Activated naive CD4-positive, alpha-beta T cell treated with anti-CD3 and anti-CD28 coated beads, Interleukin-2, amount 50 U/mL, for 72 hours (primary cell): Measurements from ENCODE around the gene DLX1. TPM values are rescaled to one million over a fixed set of nuclear protein-coding genes. Genes with fewer than 3 reads are reported as not detected.
"Not testable (repeated sequence)": the region's sequence is repeated elsewhere in the genome, so short reads cannot be mapped to it uniquely, and the experiment has no call there.

Experiments
- ATAC-seq, 2 donors: fragments of 150-1000 bp; cut with Tn5 transposase; 2 replicates each; pipeline ENCODE4 v1.10.0; 2021; ENCODE audit warnings: mild to moderate bottlenecking in 2 of 2, moderate library complexity in 2 of 2
- DNase-seq, 2 donors: peaks; one replicate each; pipeline ENCODE4 v3.0.0; 2021 to 2022; ENCODE audit warnings: low spot score in 2 of 2
- H3K27ac Mint-ChIP-seq, 2 donors: one replicate each; pipeline ENCODE4 v1.8.0; 2022; ENCODE audit warnings: mild to moderate bottlenecking in 2 of 2, mixed read lengths in 2 of 2
- H3K36me3 Mint-ChIP-seq, 2 donors: one replicate each; pipeline ENCODE4 v1.8.0; 2022; ENCODE audit warnings: mixed read lengths in 2 of 2
- H3K9me3 Mint-ChIP-seq, 2 donors: one replicate each; pipeline ENCODE4 v1.8.0; 2022; ENCODE audit warnings: mixed read lengths in 2 of 2
- total RNA-seq, 2 donors: library from RNA; stranded (reverse); gene quantifications; one replicate each; pipeline ENCODE4 v1.2.3, GENCODE V29; 2022

The DLX1 gene
- total RNA-seq, 2 donors from 2014 or later = not detected

GRCh38 chr2:172058660-172059059, 26.6 kb upstream of the DLX1 start:
- no peak for ATAC-seq
- Mint-ChIP-seq H3K27ac (no peak overlapping the region), H3K36me3 (peaks cover 0 to 6% of the 10 kb centered on the region in 2 donors), H3K9me3 (no peaks in the 10 kb centered on the region)
- no peak for DNase-seq

GRCh38 chr2:172060118-172060517, 25.2 kb upstream of the DLX1 start:
- DNase-seq, H3K36me3 Mint-ChIP-seq, H3K9me3 Mint-ChIP-seq, H3K27ac Mint-ChIP-seq, ATAC-seq: not testable (repeated sequence)

GRCh38 chr2:172062402-172063004, 22.8 kb upstream of the DLX1 start:
- Mint-ChIP-seq H3K27ac (peak overlapping the region in 1 of 2 donors; percentile 33), H3K36me3 (peaks cover 0 to 13% of the 10 kb centered on the region in 2 donors), H3K9me3 (no peaks in the 10 kb centered on the region)
- no peak for ATAC-seq
- no peak for DNase-seq

- H3K9me3 Mint-ChIP-seq = no peaks in the 10 kb centered on the region
- no peak for ATAC-seq
- peaks cover 0 to 13% of the 10 kb centered on the region in 2 donors for H3K36me3 Mint-ChIP-seq
- DNase-seq = no peak
- H3K27ac Mint-ChIP-seq = no peak overlapping the region
These were observed 21.9 kb upstream of the DLX1 start for GRCh38 chr2:172063446-172063845.

- H3K9me3 Mint-ChIP-seq = no peaks in the 10 kb centered on the region
- DNase-seq (no peak), ATAC-seq (no peak)
- no peak overlapping the region for H3K27ac Mint-ChIP-seq
- H3K36me3 Mint-ChIP-seq = peaks cover 0 to 13% of the 10 kb centered on the region in 2 donors
These were observed 20.2 kb upstream of the DLX1 start for GRCh38 chr2:172065111-172065510.

- ATAC-seq = no peak
These were observed 18.9 kb upstream of the DLX1 start for GRCh38 chr2:172066394-172066886.

GRCh38 chr2:172067905-172068304, 17.4 kb upstream of the DLX1 start:
- H3K9me3 Mint-ChIP-seq, DNase-seq, H3K27ac Mint-ChIP-seq, ATAC-seq: not testable (repeated sequence)
- H3K36me3 Mint-ChIP-seq = peaks cover 0 to 19% of the 10 kb centered on the region in 2 donors

More at GRCh38 chr2:172066394-172066886, 18.9 kb upstream of the DLX1 start:
- Mint-ChIP-seq H3K9me3 (no peaks in the 10 kb centered on the region), H3K27ac (no peak overlapping the region), H3K36me3 (peaks cover 0 to 13% of the 10 kb centered on the region in 2 donors)
- DNase-seq = no peak

GRCh38 chr2:172070936-172071335, 14.4 kb upstream of the DLX1 start:
- DNase-seq (no peak), ATAC-seq (no peak)
- no peaks in the 10 kb centered on the region for H3K9me3 Mint-ChIP-seq
- H3K36me3 Mint-ChIP-seq = peaks cover 0 to 16% of the 10 kb centered on the region in 2 donors
- H3K27ac Mint-ChIP-seq = no peak overlapping the region

- Mint-ChIP-seq H3K27ac (no peak overlapping the region), H3K9me3 (no peaks in the 10 kb centered on the region), H3K36me3 (peaks cover 0 to 8% of the 10 kb centered on the region in 2 donors)
- DNase-seq = no peak
- no peak for ATAC-seq
These were observed 13.0 kb upstream of the DLX1 start for GRCh38 chr2:172072303-172072702.

- H3K36me3 Mint-ChIP-seq = peaks cover 0 to 8% of the 10 kb centered on the region in 2 donors
- no peaks in the 10 kb centered on the region for H3K9me3 Mint-ChIP-seq
- no peak overlapping the region for H3K27ac Mint-ChIP-seq
- DNase-seq = no peak
- ATAC-seq = no peak
These were observed 12.6 kb upstream of the DLX1 start for GRCh38 chr2:172072706-172073105.

- H3K9me3 Mint-ChIP-seq = no peaks in the 10 kb centered on the region
- ATAC-seq = no peak
- H3K27ac Mint-ChIP-seq = no peak overlapping the region
- no peak for DNase-seq
- H3K36me3 Mint-ChIP-seq = peaks cover 0 to 8% of the 10 kb centered on the region in 2 donors
These were observed 11.8 kb upstream of the DLX1 start for GRCh38 chr2:172073518-172073917.

- Mint-ChIP-seq H3K36me3 (peaks cover 0 to 11% of the 10 kb centered on the region in 2 donors), H3K27ac (no peak overlapping the region)
These were observed 11.1 kb upstream of the DLX1 start for GRCh38 chr2:172074254-172074653.

GRCh38 chr2:172079416-172079815, 5.9 kb upstream of the DLX1 start:
- no peaks in the 10 kb centered on the region for H3K9me3 Mint-ChIP-seq
- no peak for DNase-seq
- H3K36me3 Mint-ChIP-seq = peaks cover 19 to 24% of the 10 kb centered on the region in 2 donors
- no peak overlapping the region for H3K27ac Mint-ChIP-seq
- ATAC-seq = no peak

More at GRCh38 chr2:172074254-172074653, 11.1 kb upstream of the DLX1 start:
- no peak for ATAC-seq
- no peaks in the 10 kb centered on the region for H3K9me3 Mint-ChIP-seq
- DNase-seq = no peak

- no peak for ATAC-seq
- Mint-ChIP-seq H3K36me3 (peaks cover 19 to 24% of the 10 kb centered on the region in 2 donors), H3K9me3 (no peaks in the 10 kb centered on the region), H3K27ac (no peak overlapping the region)
- no peak for DNase-seq
These were observed 5.3 kb upstream of the DLX1 start for GRCh38 chr2:172079838-172080640.

- Mint-ChIP-seq H3K9me3 (no peaks in the 10 kb centered on the region), H3K27ac (no peak overlapping the region)
- no peak for DNase-seq
These were observed 4.6 kb upstream of the DLX1 start for GRCh38 chr2:172080641-172081220.

GRCh38 chr2:172081221-172082022, 3.9 kb upstream of the DLX1 start:
- Mint-ChIP-seq H3K9me3 (no peaks in the 10 kb centered on the region), H3K36me3 (peaks cover 19 to 34% of the 10 kb centered on the region in 2 donors), H3K27ac (no peak overlapping the region)
- DNase-seq (no peak), ATAC-seq (no peak)

More at GRCh38 chr2:172080641-172081220, 4.6 kb upstream of the DLX1 start:
- peaks cover 19 to 30% of the 10 kb centered on the region in 2 donors for H3K36me3 Mint-ChIP-seq
- ATAC-seq = no peak
